GM21390 (cell line): Measurements from ENCODE around the gene SEMA6C.

Experiments
- ATAC-seq: cut with Tn5 transposase; IDR thresholded peaks from one replicate; pipeline ENCODE4 v1.9.1; 2021; ENCODE audit not compliant: unreplicated experiment

SEMA6C gene

GRCh38 chr1:151158751-151159251 lies 12.4 kb upstream of the SEMA6C start:
- no peak for ATAC-seq

DNA sequence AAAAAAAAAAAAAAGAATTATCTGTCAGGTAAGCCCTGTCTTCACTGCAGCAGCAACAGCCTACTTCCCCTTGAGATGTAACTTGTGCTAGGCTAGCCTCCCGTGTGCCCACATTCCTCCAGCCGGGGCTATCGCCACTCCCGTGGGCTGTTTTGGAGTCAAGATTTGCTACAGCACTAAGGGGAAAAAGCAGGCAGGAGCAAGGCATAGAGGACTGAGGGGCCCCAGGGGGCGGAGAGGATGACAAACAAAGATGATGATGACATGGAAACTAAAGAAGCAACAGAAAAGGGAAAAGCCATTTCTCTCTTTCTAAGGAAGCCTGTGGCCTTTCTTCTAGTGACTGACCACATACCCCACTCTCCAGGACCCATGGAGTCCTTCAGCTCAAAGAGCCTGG lies 11.9 kb upstream of the SEMA6C start:
- ATAC-seq, result no peak

- ATAC-seq, result no peak
Measured at GRCh38 chr1:151157067-151157531, 10.7 kb upstream of the SEMA6C start.

- ATAC-seq, result peak; percentile 76
Measured at GRCh38 chr1:151156515-151156819, 10.0 kb upstream of the SEMA6C start, which contains the start of gene TNFAIP8L2. TNFAIP8L2 (plus strand) TSS chr1:151156649; CDS start chr1:151158698, 2,049 bp downstream.

DNA sequence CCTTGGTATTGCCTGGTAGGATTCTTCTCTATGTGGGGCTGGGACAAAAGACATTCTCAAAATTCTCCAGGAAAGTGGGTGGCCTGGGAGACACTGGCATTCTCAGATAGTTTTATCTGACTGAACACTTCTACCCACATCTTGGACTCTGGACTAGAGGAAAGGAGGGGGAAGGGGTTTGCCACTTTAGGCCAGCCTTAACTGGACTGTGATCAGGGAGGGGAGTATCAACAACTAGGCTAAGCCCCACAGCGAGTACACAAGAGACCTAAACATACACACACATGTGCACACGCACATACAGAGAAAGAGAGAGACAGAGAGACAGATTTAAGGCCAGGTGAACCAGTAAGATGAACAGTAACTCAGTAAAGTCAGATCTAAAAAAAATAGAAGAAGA lies 1.2 kb upstream of the SEMA6C start:
- ATAC-seq, result no peak

DNA sequence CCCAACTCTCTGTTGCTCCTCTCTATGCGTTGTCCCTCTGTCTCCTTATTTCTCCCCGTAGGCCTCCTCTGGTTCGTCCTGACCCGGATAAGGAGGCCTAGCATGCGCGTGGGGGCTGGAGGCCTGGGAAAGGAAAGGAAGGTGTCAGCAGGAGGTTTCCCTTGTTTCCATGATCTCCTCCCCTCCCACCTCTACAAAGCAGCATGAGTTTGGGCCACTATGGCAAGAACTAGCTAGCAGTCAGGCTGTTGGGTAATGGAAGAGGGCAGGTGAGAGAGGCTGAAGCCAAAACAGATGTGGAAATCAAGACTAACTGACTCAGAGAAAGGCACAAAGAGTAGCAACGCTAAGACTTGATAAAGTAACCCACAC lies 687 bp upstream of the SEMA6C start:
- ATAC-seq, result no peak

- no peak for ATAC-seq
Measured at GRCh38 chr1:151146072-151146411, 389 bp downstream of the SEMA6C start.

DNA sequence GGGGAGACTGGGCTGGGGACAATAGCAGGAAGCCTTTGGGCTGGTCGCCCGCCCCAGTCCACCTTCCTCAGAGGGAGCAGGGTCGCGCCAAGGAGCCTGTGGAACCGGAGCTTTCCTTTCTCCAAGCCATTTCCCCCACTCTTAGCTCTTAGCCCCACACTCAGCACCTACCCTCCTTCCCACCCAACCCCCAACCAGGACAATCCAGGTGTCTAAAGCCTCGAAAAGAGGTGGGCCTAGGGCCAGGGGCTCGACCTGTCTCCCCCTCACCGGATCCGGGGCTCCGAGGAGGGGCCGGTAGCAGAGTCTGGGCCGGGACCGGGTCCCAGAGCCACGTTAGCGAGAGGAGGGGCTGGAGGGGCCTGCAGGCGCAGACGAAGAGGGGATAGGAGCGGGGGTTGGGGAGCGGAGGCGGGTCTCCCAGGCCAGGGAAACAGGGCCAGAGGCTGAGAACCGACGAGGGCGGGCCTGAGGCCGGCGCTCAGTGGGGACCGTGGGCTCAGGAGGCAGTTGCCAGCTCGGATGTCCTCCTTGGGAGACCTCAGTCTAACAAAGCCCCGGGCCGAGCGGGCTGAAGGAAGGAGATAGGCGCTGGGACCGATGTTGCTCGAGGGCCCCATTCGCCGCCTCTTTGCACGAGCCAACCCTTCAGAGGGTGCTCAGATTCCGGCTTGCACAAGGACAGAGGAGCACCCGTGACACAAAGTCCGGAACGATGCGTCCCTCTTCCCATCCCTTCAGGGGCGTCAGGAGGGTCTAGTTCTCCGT lies 943 bp downstream of the SEMA6C start:
- no peak for ATAC-seq

GRCh38 chr1:151144474-151145303 lies 1.7 kb downstream of the SEMA6C start:
- no peak for ATAC-seq

DNA sequence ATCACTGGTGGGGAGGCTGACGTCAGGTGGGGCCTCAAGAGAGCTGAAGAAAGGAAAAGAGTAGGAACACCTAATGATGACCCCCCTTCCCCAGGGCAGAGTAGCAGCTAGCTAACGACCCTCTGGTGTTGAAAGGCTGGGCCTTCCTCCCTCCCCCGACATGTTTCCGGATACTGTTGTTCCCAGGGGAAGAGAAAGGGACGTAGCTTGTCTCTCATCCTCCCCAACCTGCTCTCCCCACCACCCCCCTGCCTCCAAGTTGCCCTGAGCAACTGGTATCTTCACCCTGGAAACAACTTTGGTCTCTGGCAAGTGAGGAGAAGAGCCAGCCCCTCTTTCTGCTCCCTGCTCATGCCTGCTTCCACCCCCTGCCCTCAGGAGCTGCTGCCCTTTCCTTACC lies 2.4 kb downstream of the SEMA6C start:
- ATAC-seq, result no peak

DNA sequence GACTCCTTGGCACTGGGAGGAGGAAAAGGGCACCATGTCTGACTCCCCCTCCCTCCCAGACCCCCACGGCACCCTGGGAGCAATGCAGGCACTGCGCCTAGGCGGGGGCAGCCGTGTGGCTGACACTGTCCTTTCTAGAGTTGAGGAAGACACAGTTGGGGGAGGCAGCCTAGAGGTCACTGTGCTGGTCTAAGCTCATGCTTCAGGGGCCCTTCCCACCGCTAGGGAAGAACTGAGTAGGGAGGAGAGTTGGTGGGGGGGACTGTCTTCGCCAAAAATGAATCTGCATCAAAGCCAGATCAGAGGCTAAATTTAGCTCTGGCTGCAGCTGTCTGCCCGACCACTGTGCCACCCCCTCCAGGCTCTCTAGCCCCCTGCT lies 3.4 kb downstream of the SEMA6C start:
- ATAC-seq, result no peak

GRCh38 chr1:151142411-151143056 lies 3.9 kb downstream of the SEMA6C start:
- no peak for ATAC-seq

GRCh38 chr1:151137789-151138188 lies 8.6 kb downstream of the SEMA6C start:
- ATAC-seq, result no peak

GRCh38 chr1:151135433-151136385 lies 10.7 kb downstream of the SEMA6C start:
- no peak for ATAC-seq

DNA sequence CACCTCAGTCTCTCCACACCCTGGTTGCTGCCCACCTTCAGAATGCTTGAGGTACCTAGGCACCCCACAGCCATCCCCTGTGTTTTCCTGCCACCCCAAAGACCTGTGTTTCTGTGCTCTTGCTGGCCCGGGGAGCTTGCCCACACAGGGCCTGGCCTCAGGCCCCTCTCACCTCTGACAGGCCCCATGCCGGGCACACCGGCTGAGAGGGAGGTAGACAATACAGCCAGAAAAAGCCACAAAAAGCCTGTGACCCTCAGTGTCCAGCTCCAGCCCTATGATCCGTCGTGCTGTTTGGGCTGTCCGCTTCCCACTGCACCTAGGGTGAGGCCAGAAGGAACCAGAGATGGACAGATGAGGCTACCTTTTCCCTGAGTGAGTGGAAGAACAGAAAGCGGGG lies 11.4 kb downstream of the SEMA6C start:
- no peak for ATAC-seq

DNA sequence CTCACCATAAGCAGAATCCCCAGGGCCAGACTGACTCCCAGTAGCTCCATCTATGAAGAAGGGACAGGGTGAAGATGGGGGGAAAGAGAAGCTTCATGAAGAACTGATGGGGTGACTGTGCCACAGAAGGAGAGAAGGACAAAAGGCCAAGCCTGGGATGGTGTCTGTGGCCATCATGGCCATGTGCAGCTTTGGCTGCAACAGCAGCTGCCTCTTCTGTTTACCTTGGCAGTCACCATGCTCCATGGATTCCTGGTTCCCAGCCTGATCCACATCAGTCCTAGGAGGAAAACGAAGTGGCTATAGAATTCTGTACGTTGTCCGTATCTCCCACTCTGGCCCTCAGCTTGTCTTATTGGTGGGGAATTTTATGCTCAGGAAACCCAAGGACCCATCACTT lies 12.0 kb downstream of the SEMA6C start:
- ATAC-seq, result no peak

DNA sequence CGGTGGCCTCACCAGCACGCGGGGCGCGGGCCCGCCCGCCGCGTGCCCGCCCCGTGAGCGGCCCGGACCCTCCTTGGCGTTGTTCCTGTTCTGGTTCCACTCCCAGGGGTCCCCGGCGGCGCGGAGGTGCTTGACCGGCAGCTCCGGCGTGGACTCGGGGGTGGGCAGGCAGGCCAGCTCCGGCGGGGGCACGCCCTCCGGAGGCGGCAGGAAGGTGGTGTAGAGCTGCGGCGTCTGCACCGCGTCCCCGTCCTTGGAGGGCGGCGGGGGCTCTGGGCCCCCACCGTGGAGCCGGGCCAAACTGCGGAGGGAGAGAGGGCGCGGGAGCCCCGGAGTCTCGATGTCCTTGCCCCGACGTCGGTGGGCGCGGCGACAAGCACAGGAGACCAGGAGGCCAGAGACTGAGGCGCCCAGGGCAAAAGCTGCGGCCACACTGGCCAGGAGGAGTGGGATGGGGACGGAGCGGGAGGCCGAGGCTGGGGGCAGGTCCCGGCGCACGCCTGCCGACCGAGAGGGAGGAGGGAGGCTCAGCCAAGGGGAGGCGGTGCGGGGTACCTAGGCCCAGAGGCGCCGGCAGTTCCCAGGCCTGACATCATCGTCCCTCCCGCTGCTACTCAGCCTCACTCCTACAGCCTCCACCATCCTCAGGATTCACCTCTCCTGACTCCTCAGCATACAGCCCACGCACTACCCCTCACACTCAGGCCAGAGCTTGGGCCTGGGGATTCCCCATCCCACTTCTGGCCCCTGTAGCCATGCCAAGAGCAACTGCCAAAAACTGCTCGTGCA lies 13.2 kb downstream of the SEMA6C start:
- no peak for ATAC-seq

GRCh38 chr1:151132335-151133017 lies 14.0 kb downstream of the SEMA6C start:
- ATAC-seq, result no peak

- ATAC-seq, result no peak
Measured at GRCh38 chr1:151131701-151132334, 14.6 kb downstream of the SEMA6C start.
